HepG2 (cell line): ENCODE measurements around the gene PACSIN1.

ENCODE experiments used
- CBX5 ChIP-seq: sonication (generic); formaldehyde crosslinking; IDR thresholded peaks from 2 replicates; pipeline ENCODE4 v1.4.0; 2020; ENCODE audit warnings: missing genetic modification reagents, borderline replicate concordance
- CEBPB ChIP-seq: IDR thresholded peaks from 2 replicates; pipeline ENCODE4 v1.6.1; 2011; ENCODE audit warnings: low read depth, low read length, improper control_type of control experiment, borderline replicate concordance
- HOMEZ ChIP-seq: IDR thresholded peaks from 2 replicates; pipeline ENCODE4 v1.6.1; 2016; ENCODE audit warnings: low read depth
- KDM5A ChIP-seq: fragments of 200-600 bp; sonication (generic); IDR thresholded peaks from 2 replicates; pipeline ENCODE4 v1.7.0; 2018; ENCODE audit warnings: antibody characterized with exemption, mild to moderate bottlenecking, low read length, borderline replicate concordance
- PLRG1 ChIP-seq: fragments of 450-650 bp; conservative IDR thresholded peaks from 2 replicates; pipeline ENCODE4 v1.6.1; 2016
- SIN3B ChIP-seq: fragments of 150-350 bp; IDR thresholded peaks from 2 replicates; pipeline ENCODE4 v1.6.1; 2014; ENCODE audit warnings: low read length
- SP1 ChIP-seq, 2 experiments: fragments of 450-650 bp in 1 of 2; sonication (generic) in 1 of 2; formaldehyde crosslinking in 1 of 2; IDR thresholded peaks; 2 replicates each; pipeline versions ENCODE4 v1.4.0 to v1.6.1; 2016 to 2020; ENCODE audit warnings: missing genetic modification reagents in 1 of 2
- SPEN ChIP-seq: sonication (generic); formaldehyde crosslinking; IDR thresholded peaks from 2 replicates; pipeline ENCODE4 v1.5.1; 2020; ENCODE audit warnings: low read depth, mild to moderate bottlenecking, missing genetic modification reagents
- YY1 ChIP-seq: IDR thresholded peaks from 2 replicates; pipeline ENCODE4 v1.6.1; 2011; ENCODE audit warnings: low read length, low read depth, moderate library complexity, mild to moderate bottlenecking; ENCODE audit not compliant: insufficient read depth, insufficient replicate concordance
- ZNF205 ChIP-seq: IDR thresholded peaks from 2 replicates; pipeline ENCODE4 v1.6.1; 2018; ENCODE audit warnings: missing biosample characterization, missing genetic modification reagents
- ZNF331 ChIP-seq: sonication (generic); formaldehyde crosslinking; IDR thresholded peaks from 2 replicates; pipeline ENCODE4 v1.4.0; 2020; ENCODE audit warnings: missing genetic modification reagents
- ZNF691 ChIP-seq: sonication (generic); formaldehyde crosslinking; IDR thresholded peaks from 2 replicates; pipeline ENCODE4 v1.4.0; 2020; ENCODE audit warnings: missing genetic modification reagents, low read depth, mild to moderate bottlenecking, borderline replicate concordance
- TF ChIP-seq, protein P1 (sequence below), 2 experiments: IDR thresholded peaks; 2 replicates each; pipeline ENCODE4 v1.6.1; 2011 to 2012; ENCODE audit warnings: low read length in 2 of 2, borderline replicate concordance in 1 of 2, low read depth in 1 of 2, mild to moderate bottlenecking in 1 of 2, moderate library complexity in 1 of 2
- TF ChIP-seq, protein P2 (sequence below): IDR thresholded peaks from 2 replicates; pipeline ENCODE4 v1.6.1; 2012; ENCODE audit warnings: low read depth, low read length, improper control_type of control experiment

DNA sequence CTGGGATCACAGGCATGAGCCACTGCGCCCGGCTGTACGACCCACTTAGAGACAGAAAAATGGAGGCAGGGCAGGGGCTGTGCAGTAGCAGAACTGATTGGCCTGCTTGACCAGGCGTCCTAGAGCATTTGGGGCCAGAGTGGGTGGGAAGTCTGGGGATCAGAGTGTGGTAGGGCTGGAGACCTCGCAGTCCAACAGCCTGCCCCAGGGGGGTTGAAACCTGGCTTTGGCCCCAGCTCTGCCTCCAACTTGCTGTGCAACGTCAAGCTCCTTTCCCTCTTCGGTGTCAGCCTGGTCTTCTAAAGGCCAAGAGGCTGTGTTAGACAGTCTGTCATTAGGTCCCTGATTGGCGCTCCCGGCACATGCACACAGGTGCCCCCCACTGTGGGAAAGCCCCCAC lies 105.5 kb downstream of the PACSIN1 start:
- no peak for TF ChIP-seq CEBPB
- no peak for TF ChIP-seq SPEN (CRISPR knock-in tag)
- TF ChIP-seq, protein P1, sequence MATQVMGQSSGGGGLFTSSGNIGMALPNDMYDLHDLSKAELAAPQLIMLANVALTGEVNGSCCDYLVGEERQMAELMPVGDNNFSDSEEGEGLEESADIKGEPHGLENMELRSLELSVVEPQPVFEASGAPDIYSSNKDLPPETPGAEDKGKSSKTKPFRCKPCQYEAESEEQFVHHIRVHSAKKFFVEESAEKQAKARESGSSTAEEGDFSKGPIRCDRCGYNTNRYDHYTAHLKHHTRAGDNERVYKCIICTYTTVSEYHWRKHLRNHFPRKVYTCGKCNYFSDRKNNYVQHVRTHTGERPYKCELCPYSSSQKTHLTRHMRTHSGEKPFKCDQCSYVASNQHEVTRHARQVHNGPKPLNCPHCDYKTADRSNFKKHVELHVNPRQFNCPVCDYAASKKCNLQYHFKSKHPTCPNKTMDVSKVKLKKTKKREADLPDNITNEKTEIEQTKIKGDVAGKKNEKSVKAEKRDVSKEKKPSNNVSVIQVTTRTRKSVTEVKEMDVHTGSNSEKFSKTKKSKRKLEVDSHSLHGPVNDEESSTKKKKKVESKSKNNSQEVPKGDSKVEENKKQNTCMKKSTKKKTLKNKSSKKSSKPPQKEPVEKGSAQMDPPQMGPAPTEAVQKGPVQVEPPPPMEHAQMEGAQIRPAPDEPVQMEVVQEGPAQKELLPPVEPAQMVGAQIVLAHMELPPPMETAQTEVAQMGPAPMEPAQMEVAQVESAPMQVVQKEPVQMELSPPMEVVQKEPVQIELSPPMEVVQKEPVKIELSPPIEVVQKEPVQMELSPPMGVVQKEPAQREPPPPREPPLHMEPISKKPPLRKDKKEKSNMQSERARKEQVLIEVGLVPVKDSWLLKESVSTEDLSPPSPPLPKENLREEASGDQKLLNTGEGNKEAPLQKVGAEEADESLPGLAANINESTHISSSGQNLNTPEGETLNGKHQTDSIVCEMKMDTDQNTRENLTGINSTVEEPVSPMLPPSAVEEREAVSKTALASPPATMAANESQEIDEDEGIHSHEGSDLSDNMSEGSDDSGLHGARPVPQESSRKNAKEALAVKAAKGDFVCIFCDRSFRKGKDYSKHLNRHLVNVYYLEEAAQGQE (IDR thresholded peaks at IDR 0.05; ENCODE audit: borderline replicate concordance in 1 of 2, low read depth in 1 of 2, low read length in 2 of 2) = no peak
- TF ChIP-seq SIN3B = no peak
- no peak for TF ChIP-seq ZNF331 (CRISPR knock-in tag)
- no peak for TF ChIP-seq SP1 (IDR thresholded peaks at IDR 0.05)
- no peak for TF ChIP-seq SP1 (CRISPR knock-in tag; IDR thresholded peaks at IDR 0.05)
- TF ChIP-seq CBX5 (CRISPR knock-in tag) = no peak
- TF ChIP-seq YY1 = no peak
- TF ChIP-seq, protein P2, sequence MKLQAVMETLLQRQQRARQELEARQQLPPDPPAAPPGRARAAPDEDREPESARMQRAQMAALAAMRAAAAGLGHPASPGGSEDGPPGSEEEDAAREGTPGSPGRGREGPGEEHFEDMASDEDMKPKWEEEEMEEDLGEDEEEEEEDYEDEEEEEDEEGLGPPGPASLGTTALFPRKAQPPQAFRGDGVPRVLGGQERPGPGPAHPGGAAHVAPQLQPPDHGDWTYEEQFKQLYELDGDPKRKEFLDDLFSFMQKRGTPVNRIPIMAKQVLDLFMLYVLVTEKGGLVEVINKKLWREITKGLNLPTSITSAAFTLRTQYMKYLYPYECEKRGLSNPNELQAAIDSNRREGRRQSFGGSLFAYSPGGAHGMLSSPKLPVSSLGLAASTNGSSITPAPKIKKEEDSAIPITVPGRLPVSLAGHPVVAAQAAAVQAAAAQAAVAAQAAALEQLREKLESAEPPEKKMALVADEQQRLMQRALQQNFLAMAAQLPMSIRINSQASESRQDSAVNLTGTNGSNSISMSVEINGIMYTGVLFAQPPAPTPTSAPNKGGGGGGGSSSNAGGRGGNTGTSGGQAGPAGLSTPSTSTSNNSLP = no peak
- TF ChIP-seq HOMEZ = no peak
- no peak for TF ChIP-seq KDM5A
- no peak for TF ChIP-seq ZNF205 (CRISPR knock-in tag)
- no peak for TF ChIP-seq ZNF691 (CRISPR knock-in tag)
- no peak for TF ChIP-seq PLRG1
